HEK293T (cell line): ENCODE data around the gene R3HCC1L.

Experiments used
- BHLHE40 ChIP-seq: fragments of 450-650 bp; IDR thresholded peaks from 2 replicates; pipeline ENCODE4 v1.6.1; 2016; ENCODE audit warnings: mild to moderate bottlenecking, moderate library complexity, borderline replicate concordance
- FOXA1 ChIP-seq: fragments of 450-650 bp; IDR thresholded peaks from 2 replicates; pipeline ENCODE4 v1.6.1; 2016; ENCODE audit warnings: mild to moderate bottlenecking
- LEF1 ChIP-seq: fragments of 450-650 bp; IDR thresholded peaks from 2 replicates; pipeline ENCODE4 v1.6.1; 2017; ENCODE audit warnings: mild to moderate bottlenecking, borderline replicate concordance
- SUZ12 ChIP-seq: fragments of 450-650 bp; IDR thresholded peaks from 2 replicates; pipeline ENCODE4 v1.6.1; 2016; ENCODE audit warnings: mild to moderate bottlenecking
- TARDBP ChIP-seq: fragments of 450-650 bp; IDR thresholded peaks from 2 replicates; pipeline ENCODE4 v1.6.1; 2016
- ZNF384 ChIP-seq: fragments of 450-650 bp; IDR thresholded peaks from 2 replicates; pipeline ENCODE4 v1.6.1; 2016

DNA sequence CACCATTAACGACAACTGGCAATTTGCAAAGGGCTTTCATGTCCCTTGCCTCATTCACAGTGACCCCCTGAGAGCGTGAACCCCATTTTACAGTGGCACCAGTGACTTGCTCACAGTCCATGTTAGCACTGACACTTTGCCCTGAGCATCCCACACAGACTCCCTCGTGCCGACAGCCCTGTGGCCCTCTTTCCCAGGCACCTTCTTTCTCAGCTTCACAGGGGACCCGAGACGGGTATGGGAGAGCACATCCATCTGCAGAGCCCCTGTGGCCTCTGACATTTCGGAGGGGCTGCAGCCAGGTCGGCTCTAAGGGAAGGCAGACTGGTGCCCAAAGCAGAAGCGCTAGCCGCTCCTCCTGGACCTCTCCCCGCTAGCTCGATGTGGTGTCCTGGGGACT is 122.7 kb downstream of the R3HCC1L start:
- TF ChIP-seq SUZ12: no peak
- no peak for TF ChIP-seq TARDBP
- TF ChIP-seq ZNF384: no peak
- TF ChIP-seq BHLHE40: no peak
- no peak for TF ChIP-seq LEF1
- TF ChIP-seq FOXA1: no peak
